ENCODE measurements around the gene BYSL. TPM values are rescaled to one million over a fixed set of nuclear protein-coding genes. Genes with fewer than 3 reads are reported as not detected.

BYSL gene
- total and polyA plus RNA-seq, 9 of the 15 experiments (the other 6 are each of a cell fraction or from before 2014, with no cell fraction given) = 22.2 to 92.3 (median 53.4) TPM

DNA sequence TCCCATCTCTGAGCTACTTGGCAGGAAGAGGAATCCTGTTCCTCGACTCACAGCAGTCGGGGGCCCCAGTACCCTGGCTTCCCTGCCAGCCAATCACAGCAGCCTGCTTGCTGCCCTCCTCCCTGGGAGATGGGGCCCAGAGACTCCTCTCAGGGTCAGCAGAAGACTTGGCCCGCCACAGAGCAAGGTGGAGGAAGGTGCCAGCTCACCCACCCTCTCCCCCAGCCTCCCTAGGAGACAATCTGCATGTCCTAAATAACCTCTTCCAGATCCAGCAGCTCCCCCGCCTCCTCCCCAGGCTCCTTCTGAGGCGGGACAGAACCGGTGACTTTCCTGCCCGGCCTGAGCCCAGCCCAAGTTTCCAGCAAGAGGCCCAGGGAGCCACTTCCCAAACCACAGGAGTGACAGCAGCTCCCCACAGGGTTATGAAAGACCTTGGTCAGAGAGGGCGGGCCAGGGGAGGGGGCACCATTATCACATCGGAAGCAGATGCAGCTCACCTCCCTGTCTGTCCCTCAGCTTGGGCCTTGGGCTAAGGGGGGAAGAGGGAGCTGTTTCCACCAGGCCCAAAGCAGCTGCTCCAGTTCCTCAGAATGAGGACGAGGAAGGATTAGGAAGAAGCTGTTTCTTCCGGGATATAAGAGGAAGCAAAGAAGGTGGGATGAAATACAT is 18.0 kb downstream of the BYSL start (continued):
- no peak for TF ChIP-seq ZNF740 (CRISPR knock-in tag; IDR thresholded peaks at IDR 0.05)
- TF ChIP-seq ZNF740 (tag; IDR thresholded peaks at IDR 0.05) = no peak
- no peak for TF ChIP-seq NFE2L1 (tag; IDR thresholded peaks at IDR 0.05; ENCODE audit: borderline replicate concordance, low read depth)
- TF ChIP-seq TEAD4 (IDR thresholded peaks at IDR 0.05; ENCODE audit: low read length) = peak; percentile 81; the same call in 1 of the 2 replicates
- TF ChIP-seq TEAD4 (CRISPR knock-in tag; IDR thresholded peaks at IDR 0.05; ENCODE audit: borderline replicate concordance) = no peak
- no peak for TF ChIP-seq SAFB (IDR thresholded peaks at IDR 0.05; ENCODE audit: borderline replicate concordance, low read depth, low read length)
- TF ChIP-seq IRF2 (CRISPR knock-in tag; IDR thresholded peaks at IDR 0.05) = no peak
- TF ChIP-seq RCOR1 (IDR thresholded peaks at IDR 0.05; ENCODE audit: borderline replicate concordance in 1 of 2, low read depth in 2 of 2, low read length in 2 of 2) = peak; percentile 58 to 92; a peak in 3 of 4 replicates
- peak; percentile 77; the same call in 1 of the 2 replicates for TF ChIP-seq PHF21A (IDR thresholded peaks at IDR 0.05; ENCODE audit: borderline replicate concordance, low read depth)
- no peak for TF ChIP-seq MAFG (tag; conservative IDR thresholded peaks at IDR 0.05)
- TF ChIP-seq RHOXF2B (CRISPR knock-in tag; conservative IDR thresholded peaks at IDR 0.05) = no peak
- TF ChIP-seq ZNF384 (IDR thresholded peaks at IDR 0.05; ENCODE audit: low read depth, low read length) = no peak
- TF ChIP-seq, protein P1, sequence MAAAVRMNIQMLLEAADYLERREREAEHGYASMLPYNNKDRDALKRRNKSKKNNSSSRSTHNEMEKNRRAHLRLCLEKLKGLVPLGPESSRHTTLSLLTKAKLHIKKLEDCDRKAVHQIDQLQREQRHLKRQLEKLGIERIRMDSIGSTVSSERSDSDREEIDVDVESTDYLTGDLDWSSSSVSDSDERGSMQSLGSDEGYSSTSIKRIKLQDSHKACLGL (CRISPR knock-in tag; IDR thresholded peaks at IDR 0.05; ENCODE audit: borderline replicate concordance, poor library complexity, severe bottlenecking) = no peak
- TF ChIP-seq ZNF23 (CRISPR knock-in tag; IDR thresholded peaks at IDR 0.05) = no peak
- TF ChIP-seq U2AF1 (optimal IDR thresholded peaks at IDR 0.05; ENCODE audit: low read depth, low read length) = no peak
- TF ChIP-seq HDAC3 (IDR thresholded peaks at IDR 0.05; ENCODE audit: borderline replicate concordance, partially characterized antibody) = peak; percentile 80
- TF ChIP-seq SAFB2 (IDR thresholded peaks at IDR 0.05; ENCODE audit: borderline replicate concordance, low read depth, low read length, severe bottlenecking) = no peak
- peak; percentile 61 for TF ChIP-seq NEUROD1 (IDR thresholded peaks at IDR 0.05; ENCODE audit: borderline replicate concordance, low read depth, low read length, partially characterized antibody)
- TF ChIP-seq ILF3 (IDR thresholded peaks at IDR 0.05; ENCODE audit: borderline replicate concordance) = no peak
- no peak for TF ChIP-seq MITF (IDR thresholded peaks at IDR 0.05)
- TF ChIP-seq ZNF134 (CRISPR knock-in tag; conservative IDR thresholded peaks at IDR 0.05) = 0 out of 2 replicates have a peak, but pooled peaks have one; percentile 35
- no peak for TF ChIP-seq CGGBP1 (CRISPR knock-in tag; IDR thresholded peaks at IDR 0.05)
- TF ChIP-seq ZNF311 (CRISPR knock-in tag; IDR thresholded peaks at IDR 0.05) = 0 out of 2 replicates have a peak, but pooled peaks have one; percentile 12
- no peak for TF ChIP-seq MED1 (CRISPR knock-in tag; IDR thresholded peaks at IDR 0.05; ENCODE audit: borderline replicate concordance)
